ENCODE results near the gene QSER1.
"Not testable (repeated sequence)": the region's sequence is repeated elsewhere in the genome, so short reads cannot be mapped to it uniquely, and the experiment has no call there.

The QSER1 gene

GRCh38 chr11:32937283-32937682 lies 44.7 kb downstream of the QSER1 start:
- DNase-seq = not testable (repeated sequence)

- DNase-seq = no peak
These were observed 46.4 kb downstream of the QSER1 start for GRCh38 chr11:32939046-32939445.

- no peak for DNase-seq
These were observed 47.3 kb downstream of the QSER1 start for GRCh38 chr11:32939866-32940265.

GRCh38 chr11:32940865-32941264 lies 48.3 kb downstream of the QSER1 start:
- DNase-seq = no peak

GRCh38 chr11:32947978-32948377 lies 55.4 kb downstream of the QSER1 start:
- DNase-seq = no peak

GRCh38 chr11:32949739-32950138 lies 57.1 kb downstream of the QSER1 start:
- no peak for DNase-seq

GRCh38 chr11:32952421-32952820 lies 59.8 kb downstream of the QSER1 start:
- DNase-seq = no peak

- DNase-seq = no peak
These were observed 61.1 kb downstream of the QSER1 start for GRCh38 chr11:32953700-32954099.

- no peak for DNase-seq
These were observed 68.0 kb downstream of the QSER1 start for GRCh38 chr11:32960553-32961164.

- no peak for DNase-seq
These were observed 69.4 kb downstream of the QSER1 start for GRCh38 chr11:32962016-32962415.

- no peak for DNase-seq
These were observed 71.1 kb downstream of the QSER1 start for GRCh38 chr11:32963721-32964120.

- no peak for DNase-seq
These were observed 75.9 kb downstream of the QSER1 start for GRCh38 chr11:32968541-32968940.

GRCh38 chr11:32972233-32972632 lies 79.6 kb downstream of the QSER1 start:
- DNase-seq = not testable (repeated sequence)

GRCh38 chr11:32972781-32973180 lies 80.2 kb downstream of the QSER1 start:
- DNase-seq = no peak

GRCh38 chr11:32982626-32983025 lies 90.0 kb downstream of the QSER1 start:
- DNase-seq = no peak

GRCh38 chr11:32983506-32983905 lies 90.9 kb downstream of the QSER1 start:
- no peak for DNase-seq

- no peak for DNase-seq
These were observed 93.0 kb downstream of the QSER1 start for GRCh38 chr11:32985600-32985999.

GRCh38 chr11:32987851-32988250 lies 95.2 kb downstream of the QSER1 start:
- DNase-seq = no peak

GRCh38 chr11:32990481-32990880 lies 97.9 kb downstream of the QSER1 start:
- no peak for DNase-seq

- DNase-seq = no peak
These were observed 98.8 kb downstream of the QSER1 start for GRCh38 chr11:32991427-32991826.

- DNase-seq = no peak
These were observed 99.3 kb downstream of the QSER1 start for GRCh38 chr11:32991898-32992297.

- DNase-seq = no peak
These were observed 107.6 kb downstream of the QSER1 start for GRCh38 chr11:33000181-33000580.

- DNase-seq = no peak
These were observed 108.7 kb downstream of the QSER1 start for GRCh38 chr11:33001281-33001680.

GRCh38 chr11:33001751-33002542 lies 109.3 kb downstream of the QSER1 start:
- no peak for DNase-seq

- DNase-seq = no peak
These were observed 112.6 kb downstream of the QSER1 start for GRCh38 chr11:33005175-33005574.
